GM12878 (cell line): ENCODE data around the gene VKORC1. TPM values are rescaled to one million over a fixed set of nuclear protein-coding genes. Genes with fewer than 3 reads are reported as not detected.

Source experiments
- ATAC-seq: fragments of 200-7000 bp; cut with Tn5 transposase; 3 replicates; pipeline ENCODE4 v1.9.1; 2020; ENCODE audit warnings: mild to moderate bottlenecking, moderate library complexity
- BruUV-seq: library from RNA; stranded (reverse); fragments of 400-500 nt; replicated peaks from 2 replicates; lab custom pipeline; 2021; lab: Mats Ljungman, UMichigan
- CTCF ChIA-PET: fragments of 300-600 bp; sonication (Branson Sonifier 250); formaldehyde crosslinking; extraction: SDS; loops from one replicate; lab custom pipeline; 2021; ENCODE audit warnings: inconsistent platforms; lab: Yijun Ruan, JAX
- POLR2A ChIA-PET: fragments of 350-600 bp; formaldehyde crosslinking; extraction: SDS; loops from one replicate; lab custom pipeline; 2021; ENCODE audit warnings: inconsistent platforms; lab: Charles Lee
- RAD21 ChIA-PET: fragments of 300-600 bp; sonication (Branson Sonifier 250); formaldehyde crosslinking; loops from one replicate; lab custom pipeline; 2023; ENCODE audit warnings: antibody characterized with exemption; ENCODE audit not compliant: unreplicated experiment; lab: Charles Lee
- SMC1A ChIA-PET: fragments of 300-600 bp; sonication (Branson Sonifier 250); formaldehyde crosslinking; loops from one replicate; lab custom pipeline; 2023; ENCODE audit not compliant: unreplicated experiment, uncharacterized antibody; lab: Charles Lee
- DNase-seq: peaks from one replicate; pipeline ENCODE4 v3.0.0-alpha.2; 2011; ENCODE audit warnings: low read depth, low spot score
- FAIRE-seq: peaks from 3 replicates; lab custom pipeline; 2011; peaks lifted over from hg19 to GRCh38; lab: Jason Lieb, UNC
- H2AFZ ChIP-seq: 2 replicates; pipeline ENCODE4 v1.6.0; 2011; ENCODE audit warnings: low read depth, low read length, control low read depth; ENCODE audit not compliant: control insufficient read depth
- H3K27ac ChIP-seq: 2 replicates; pipeline ENCODE4 v1.5.1; 2011; ENCODE audit warnings: control low read depth; ENCODE audit not compliant: control insufficient read depth, insufficient read depth
- H3K27me3 ChIP-seq, 2 experiments: replicated peaks in 1 of 2; 2 replicates each; pipeline versions ENCODE4 v1.6.0 to v1.6.1; 2011; ENCODE audit warnings: low read length in 1 of 2; ENCODE audit not compliant: control insufficient read depth in 2 of 2, insufficient read depth in 2 of 2
- H3K36me3 ChIP-seq, 2 experiments: 2 replicates each; pipeline ENCODE4 v1.5.1; 2011; ENCODE audit warnings: low read length in 1 of 2; ENCODE audit not compliant: control insufficient read depth in 2 of 2, insufficient read depth in 2 of 2
- H3K4me1 ChIP-seq: 2 replicates; pipeline ENCODE4 v1.6.1; 2011; ENCODE audit warnings: mild to moderate bottlenecking, low read length, moderate library complexity, mixed read lengths; ENCODE audit not compliant: control insufficient read depth, insufficient read depth
- H3K4me2 ChIP-seq: 2 replicates; pipeline ENCODE4 v1.6.0; 2011; ENCODE audit warnings: control low read depth; ENCODE audit not compliant: control insufficient read depth, insufficient read depth
- H3K4me3 ChIP-seq: fragments of 200-600 bp; sonication (generic); 2 replicates; pipeline ENCODE4 v1.5.1; 2016
- H3K79me2 ChIP-seq: 2 replicates; pipeline ENCODE4 v1.6.0; 2011; ENCODE audit warnings: low read length; ENCODE audit not compliant: control insufficient read depth, insufficient read depth
- H3K9ac ChIP-seq: 2 replicates; pipeline ENCODE4 v1.8.0; 2011; ENCODE audit warnings: low read length, control low read depth, mixed read lengths; ENCODE audit not compliant: control insufficient read depth, insufficient read depth
- H3K9me3 ChIP-seq: replicated peaks from 3 replicates; pipeline ENCODE4 v1.5.1; 2011; ENCODE audit warnings: mild to moderate bottlenecking, low read length; ENCODE audit not compliant: control insufficient read depth, insufficient read depth
- H4K20me1 ChIP-seq: 2 replicates; pipeline ENCODE4 v1.6.0; 2011; ENCODE audit not compliant: control insufficient read depth, insufficient read depth
- FOS ChIP-seq: IDR thresholded peaks from 3 replicates; pipeline ENCODE4 v1.6.1; 2011; ENCODE audit warnings: borderline replicate concordance; ENCODE audit not compliant: insufficient read length; ENCODE audit errors: extremely low read depth
- KLF5 ChIP-seq: fragments of 450-650 bp; IDR thresholded peaks from 2 replicates; pipeline ENCODE4 v1.6.1; 2014; ENCODE audit warnings: mild to moderate bottlenecking; ENCODE audit not compliant: partially characterized antibody
- LARP7 ChIP-seq: fragments of 450-650 bp; IDR thresholded peaks from 2 replicates; pipeline ENCODE4 v1.6.1; 2017; ENCODE audit warnings: mild to moderate bottlenecking
- SKIL ChIP-seq: fragments of 450-650 bp; IDR thresholded peaks from 2 replicates; pipeline ENCODE4 v1.6.1; 2017; ENCODE audit warnings: mild to moderate bottlenecking, low read depth, inconsistent platforms; ENCODE audit not compliant: poor library complexity, severe bottlenecking
- WGBS: methylation state at CpG from one replicate; pipeline ENCODE4 v1.1.6; 2016; ENCODE audit warnings: low lambda C conversion rate; ENCODE audit not compliant: insufficient replicate concordance, insufficient coverage; ENCODE audit errors: missing lambda C conversion rate; 5-methylcytosine and 5-hydroxymethylcytosine counted together
- in situ Hi-C: fragments of 300-500 bp; cut with MboI; formaldehyde crosslinking; loops from 9 replicates; pipeline ENCODE4 v1.14.3; 2018; ENCODE audit warnings: mixed read lengths
- intact Hi-C: fragments of 100-400 bp; cut with micrococcal nuclease; formaldehyde crosslinking; loops from one replicate; pipeline ENCODE4 v1.14.2; 2022; ENCODE audit not compliant: unreplicated experiment
- polyA plus RNA-seq, 11 experiments: library from polyadenylated mRNA; depleted of rRNA in 4 of 11; unstranded in 6 of 11; stranded (reverse) in 5 of 11; fragments of >200 nt; fragmentation: Nextera tagmentation in 4 of 11; fragmentation: Illumina TruSeq in 1 of 11; extraction: Ambion mirVana in 4 of 11; extraction: Trizol in 1 of 11; gene quantifications; 1 replicate in 1 of 11; 2 replicates in 10 of 11; pipeline versions ENCODE4 v1.2.1 to v1.2.3, GENCODE V29; 2011 to 2016; ENCODE audit warnings: inconsistent platforms in 2 of 11, missing spikeins in 2 of 11, low read depth in 1 of 11
- total RNA-seq, 4 experiments: library from RNA; depleted of rRNA in 3 of 4; stranded (reverse); fragments of >200 nt in 3 of 4; fragmentation: Illumina TruSeq in 1 of 4; extraction: Trizol in 1 of 4; gene quantifications; 2 replicates each; pipeline versions ENCODE4 v1.2.1 to v1.2.3, GENCODE V29; 2013 to 2021

VKORC1 gene
- total and polyA plus RNA-seq, 10 of the 15 experiments (the other 5 are each of a cell fraction or from before 2014, with no cell fraction given) = 19.8 to 140 (median 57.7) TPM

- no peak overlapping the region for H3K4me2 ChIP-seq
- in situ Hi-C loops (no loop called here), intact Hi-C loops (no loop called here)
- ChIA-PET SMC1A (no interaction called here), POLR2A (no interaction called here)
- no peak overlapping the region for H2AFZ ChIP-seq
- H3K27ac ChIP-seq = no peak overlapping the region
- peaks cover 2% of the 10 kb centered on the region for H3K79me2 ChIP-seq
- no peaks in the 10 kb centered on the region for H3K9me3 ChIP-seq
- no peak for FAIRE-seq
- no peaks in the 10 kb centered on the region; the same call in 1 of the 2 replicates for H4K20me1 ChIP-seq
- no peak overlapping the region for H3K4me3 ChIP-seq
- TF ChIP-seq LARP7 (no peak), KLF5 (no peak), SKIL (no peak), FOS (no peak)
- TF ChIP-seq, all 136 proteins: peak for 0
- ChIA-PET RAD21 (no interaction called here), CTCF (no interaction called here)
- no peaks in the 10 kb centered on the region for H3K27me3 ChIP-seq
- no peak for ATAC-seq
- no peak for DNase-seq
- 97% methylated on average over 10 of the region's 13 CpGs for WGBS
- H3K9ac ChIP-seq = no peak overlapping the region
- peaks cover 8 to 14% of the 10 kb centered on the region in 2 experiments; a peak in 3 of 4 replicates for H3K36me3 ChIP-seq
- H3K4me1 ChIP-seq = no peaks in the 10 kb centered on the region
- BruUV-seq = no TSS peak
These were observed 13.7 kb downstream of the VKORC1 start for GRCh38 chr16:31080756-31081419.
